Adrenal gland (tissue), 5 donors: ENCODE data around the gene TMEM163.

Experiments
- CTCF ChIP-seq, 6 experiments: fragments of 450-650 bp in 4 of 6; fragments of 200-600 bp in 2 of 6; sonication (generic) in 1 of 6; IDR thresholded peaks; 1 replicate in 5 of 6; 2 replicates in 1 of 6; pipeline versions ENCODE4 v1.5.1 to v1.8.0; 2016 to 2021; ENCODE audit warnings: antibody characterized with exemption in 6 of 6, mild to moderate bottlenecking in 2 of 6, moderate library complexity in 1 of 6
- POLR2A ChIP-seq, 2 donors: fragments of 450-650 bp; IDR thresholded peaks; one replicate each; pipeline ENCODE4 v1.6.1; 2017; ENCODE audit warnings: antibody characterized with exemption in 2 of 2, mild to moderate bottlenecking in 2 of 2, moderate library complexity in 1 of 2
- donor health status: DM: no; HTN: no; CAD: no.

GRCh38 chr2:134410006-134410405 is 308.8 kb downstream of the TMEM163 start:
- no peak for TF ChIP-seq CTCF (IDR thresholded peaks at IDR 0.05)
- no peak for TF ChIP-seq POLR2A (IDR thresholded peaks at IDR 0.05)
